SK-N-SH treated with all-trans-retinoic acid at 6 μM for 48 hours (cell line): ENCODE results near the gene G3BP1.

Experiments used
- ATAC-seq: fragments of 200-7000 bp; cut with Tn5 transposase; 3 replicates; pipeline ENCODE4 v1.9.1; 2020; ENCODE audit warnings: mild to moderate bottlenecking, moderate library complexity
- ARNTL ChIP-seq: fragments of 450-650 bp; formaldehyde crosslinking; IDR thresholded peaks from 2 replicates; pipeline ENCODE4 v1.5.0; 2020; ENCODE audit warnings: low read depth, mild to moderate bottlenecking, moderate library complexity, borderline replicate concordance
- BACH2 ChIP-seq: fragments of 250-450 bp; sonication (Bioruptor Pico); IDR thresholded peaks from 2 replicates; pipeline ENCODE4 v1.9.0; 2021; ENCODE audit warnings: mild to moderate bottlenecking, borderline replicate concordance
- CSDC2 ChIP-seq: fragments of 250-450 bp; sonication (Bioruptor Pico); IDR thresholded peaks from 2 replicates; pipeline ENCODE4 v1.5.0; 2020; ENCODE audit warnings: mild to moderate bottlenecking, moderate library complexity
- GLIS3 ChIP-seq: fragments of 250-450 bp; sonication (Bioruptor Pico); IDR thresholded peaks from 2 replicates; pipeline ENCODE4 v1.5.0; 2020; ENCODE audit warnings: mild to moderate bottlenecking, moderate library complexity
- ISL1 ChIP-seq: fragments of 250-450 bp; sonication (Bioruptor Pico); IDR thresholded peaks from 2 replicates; pipeline ENCODE4 v2.1.2; 2022; ENCODE audit warnings: mild to moderate bottlenecking, moderate library complexity
- OSR1 ChIP-seq: fragments of 250-450 bp; sonication (Bioruptor Pico); IDR thresholded peaks from 2 replicates; pipeline ENCODE4 v1.8.0; 2022; ENCODE audit warnings: moderate library complexity, mild to moderate bottlenecking, inconsistent platforms
- PPARA ChIP-seq: fragments of 250-450 bp; sonication (Bioruptor Pico); IDR thresholded peaks from 2 replicates; pipeline ENCODE4 v1.5.0; 2020; ENCODE audit warnings: mild to moderate bottlenecking, borderline replicate concordance
- RARB ChIP-seq: fragments of 250-450 bp; sonication (Bioruptor Pico); IDR thresholded peaks from 2 replicates; pipeline ENCODE4 v1.8.0; 2021; ENCODE audit warnings: mild to moderate bottlenecking, moderate library complexity
- SNAI2 ChIP-seq: fragments of 250-450 bp; sonication (Bioruptor Pico); IDR thresholded peaks from 2 replicates; pipeline ENCODE4 v1.5.0; 2020; ENCODE audit warnings: mild to moderate bottlenecking, moderate library complexity
- TCF4 ChIP-seq: fragments of 250-450 bp; sonication (Bioruptor Pico); IDR thresholded peaks from 2 replicates; pipeline ENCODE4 v1.8.0; 2021; ENCODE audit warnings: mild to moderate bottlenecking, moderate library complexity, borderline replicate concordance
- TOX ChIP-seq: fragments of 250-450 bp; sonication (Bioruptor Pico); IDR thresholded peaks from 2 replicates; pipeline ENCODE4 v1.8.0; 2021; ENCODE audit warnings: mild to moderate bottlenecking, moderate library complexity, borderline replicate concordance
- ZC3H10 ChIP-seq: fragments of 250-450 bp; sonication (Bioruptor Pico); IDR thresholded peaks from 2 replicates; pipeline ENCODE4 v1.5.1; 2021; ENCODE audit warnings: mild to moderate bottlenecking, moderate library complexity
- ZFP3 ChIP-seq: fragments of 250-450 bp; sonication (Bioruptor Pico); IDR thresholded peaks from 2 replicates; pipeline ENCODE4 v1.5.0; 2020; ENCODE audit warnings: mild to moderate bottlenecking, moderate library complexity
- ZFP30 ChIP-seq: fragments of 450-650 bp; formaldehyde crosslinking; IDR thresholded peaks from 2 replicates; pipeline ENCODE4 v1.5.0; 2022; ENCODE audit warnings: mild to moderate bottlenecking, moderate library complexity
- ZNF565 ChIP-seq: fragments of 450-650 bp; formaldehyde crosslinking; conservative IDR thresholded peaks from 2 replicates; pipeline ENCODE4 v1.5.0; 2020; ENCODE audit warnings: low read depth, mild to moderate bottlenecking, moderate library complexity
- ZNF70 ChIP-seq: fragments of 450-650 bp; formaldehyde crosslinking; IDR thresholded peaks from 2 replicates; pipeline ENCODE4 v1.5.0; 2020; ENCODE audit warnings: mild to moderate bottlenecking, moderate library complexity
- ZNF8 ChIP-seq: fragments of 450-650 bp; formaldehyde crosslinking; IDR thresholded peaks from 2 replicates; pipeline ENCODE4 v1.5.0; 2020; ENCODE audit warnings: mild to moderate bottlenecking, moderate library complexity
- TF ChIP-seq, protein P1 (sequence below): fragments of 250-450 bp; sonication (Bioruptor Pico); IDR thresholded peaks from 2 replicates; pipeline ENCODE4 v1.8.0; 2021; ENCODE audit warnings: low read depth, mild to moderate bottlenecking, moderate library complexity, borderline replicate concordance
- TF ChIP-seq, protein P2 (sequence below): fragments of 250-450 bp; sonication (Bioruptor Pico); IDR thresholded peaks from 2 replicates; pipeline ENCODE4 v1.5.0; 2020; ENCODE audit warnings: mild to moderate bottlenecking, moderate library complexity
- TF ChIP-seq, protein P3 (sequence below): fragments of 250-450 bp; sonication (Bioruptor Pico); IDR thresholded peaks from 2 replicates; pipeline ENCODE4 v1.5.1; 2021; ENCODE audit warnings: mild to moderate bottlenecking, moderate library complexity
- TF ChIP-seq, protein P4 (sequence below): fragments of 250-450 bp; sonication (Bioruptor Pico); IDR thresholded peaks from 2 replicates; pipeline ENCODE4 v1.8.0; 2020; ENCODE audit warnings: mild to moderate bottlenecking, moderate library complexity, borderline replicate concordance
- TF ChIP-seq, protein P5 (sequence below): fragments of 250-450 bp; sonication (Bioruptor Pico); IDR thresholded peaks from 2 replicates; pipeline ENCODE4 v1.5.1; 2020; ENCODE audit warnings: low read depth, mild to moderate bottlenecking, moderate library complexity

Gene G3BP1

DNA sequence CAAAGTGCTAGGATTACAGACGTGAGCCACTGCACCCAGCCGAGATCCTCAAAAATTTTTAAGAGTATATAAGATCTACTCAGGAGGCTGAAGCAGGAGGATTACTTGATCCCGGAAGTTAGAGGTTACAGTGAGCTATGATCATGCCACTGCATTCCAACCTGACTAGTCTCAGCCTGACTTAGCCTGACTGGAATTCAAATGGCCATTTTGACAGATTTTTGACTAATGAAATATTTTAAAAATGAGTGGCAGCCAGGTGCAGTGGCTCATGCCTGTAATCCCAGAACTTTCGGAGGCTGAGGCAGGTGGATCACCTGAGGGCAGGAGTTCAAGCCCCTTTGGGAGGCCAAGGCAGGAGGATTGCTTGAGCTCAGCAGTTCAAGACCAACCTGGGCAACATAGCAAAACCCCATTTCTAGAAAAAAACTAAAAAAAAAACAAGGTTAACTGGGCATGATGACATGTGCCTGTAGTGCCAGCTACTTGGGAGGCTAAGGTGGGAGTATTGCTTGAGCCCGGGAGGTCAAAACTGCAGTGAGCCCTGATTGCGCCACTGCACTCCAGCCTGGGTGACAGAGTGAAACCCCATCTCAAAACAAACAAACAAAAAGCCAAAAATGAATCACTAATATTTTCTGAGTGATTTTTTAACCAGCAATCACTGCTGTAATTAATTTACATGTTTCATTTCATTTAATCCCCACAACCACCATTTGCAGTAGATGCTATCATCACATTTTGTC is 29.9 kb upstream of the G3BP1 start:
- TF ChIP-seq ZFP3 (CRISPR knock-in tag) (no peak), ZNF70 (no peak), BACH2 (CRISPR knock-in tag) (no peak), ARNTL (no peak), GLIS3 (CRISPR knock-in tag) (no peak), ZNF8 (CRISPR knock-in tag) (no peak), TCF4 (CRISPR knock-in tag) (no peak), SNAI2 (no peak), CSDC2 (no peak), ZFP30 (CRISPR knock-in tag) (no peak), ISL1 (no peak), RARB (no peak), ZC3H10 (CRISPR knock-in tag) (no peak), ZNF565 (CRISPR knock-in tag) (no peak)
- TF ChIP-seq, protein P1, sequence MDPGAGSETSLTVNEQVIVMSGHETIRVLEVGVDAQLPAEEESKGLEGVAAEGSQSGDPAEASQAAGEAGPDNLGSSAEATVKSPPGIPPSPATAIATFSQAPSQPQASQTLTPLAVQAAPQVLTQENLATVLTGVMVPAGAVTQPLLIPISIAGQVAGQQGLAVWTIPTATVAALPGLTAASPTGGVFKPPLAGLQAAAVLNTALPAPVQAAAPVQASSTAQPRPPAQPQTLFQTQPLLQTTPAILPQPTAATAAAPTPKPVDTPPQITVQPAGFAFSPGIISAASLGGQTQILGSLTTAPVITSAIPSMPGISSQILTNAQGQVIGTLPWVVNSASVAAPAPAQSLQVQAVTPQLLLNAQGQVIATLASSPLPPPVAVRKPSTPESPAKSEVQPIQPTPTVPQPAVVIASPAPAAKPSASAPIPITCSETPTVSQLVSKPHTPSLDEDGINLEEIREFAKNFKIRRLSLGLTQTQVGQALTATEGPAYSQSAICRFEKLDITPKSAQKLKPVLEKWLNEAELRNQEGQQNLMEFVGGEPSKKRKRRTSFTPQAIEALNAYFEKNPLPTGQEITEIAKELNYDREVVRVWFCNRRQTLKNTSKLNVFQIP (CRISPR knock-in tag), result no peak
- TF ChIP-seq, protein P2, sequence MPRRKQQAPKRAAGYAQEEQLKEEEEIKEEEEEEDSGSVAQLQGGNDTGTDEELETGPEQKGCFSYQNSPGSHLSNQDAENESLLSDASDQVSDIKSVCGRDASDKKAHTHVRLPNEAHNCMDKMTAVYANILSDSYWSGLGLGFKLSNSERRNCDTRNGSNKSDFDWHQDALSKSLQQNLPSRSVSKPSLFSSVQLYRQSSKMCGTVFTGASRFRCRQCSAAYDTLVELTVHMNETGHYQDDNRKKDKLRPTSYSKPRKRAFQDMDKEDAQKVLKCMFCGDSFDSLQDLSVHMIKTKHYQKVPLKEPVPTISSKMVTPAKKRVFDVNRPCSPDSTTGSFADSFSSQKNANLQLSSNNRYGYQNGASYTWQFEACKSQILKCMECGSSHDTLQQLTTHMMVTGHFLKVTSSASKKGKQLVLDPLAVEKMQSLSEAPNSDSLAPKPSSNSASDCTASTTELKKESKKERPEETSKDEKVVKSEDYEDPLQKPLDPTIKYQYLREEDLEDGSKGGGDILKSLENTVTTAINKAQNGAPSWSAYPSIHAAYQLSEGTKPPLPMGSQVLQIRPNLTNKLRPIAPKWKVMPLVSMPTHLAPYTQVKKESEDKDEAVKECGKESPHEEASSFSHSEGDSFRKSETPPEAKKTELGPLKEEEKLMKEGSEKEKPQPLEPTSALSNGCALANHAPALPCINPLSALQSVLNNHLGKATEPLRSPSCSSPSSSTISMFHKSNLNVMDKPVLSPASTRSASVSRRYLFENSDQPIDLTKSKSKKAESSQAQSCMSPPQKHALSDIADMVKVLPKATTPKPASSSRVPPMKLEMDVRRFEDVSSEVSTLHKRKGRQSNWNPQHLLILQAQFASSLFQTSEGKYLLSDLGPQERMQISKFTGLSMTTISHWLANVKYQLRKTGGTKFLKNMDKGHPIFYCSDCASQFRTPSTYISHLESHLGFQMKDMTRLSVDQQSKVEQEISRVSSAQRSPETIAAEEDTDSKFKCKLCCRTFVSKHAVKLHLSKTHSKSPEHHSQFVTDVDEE (CRISPR knock-in tag), result no peak
- TF ChIP-seq, protein P3, sequence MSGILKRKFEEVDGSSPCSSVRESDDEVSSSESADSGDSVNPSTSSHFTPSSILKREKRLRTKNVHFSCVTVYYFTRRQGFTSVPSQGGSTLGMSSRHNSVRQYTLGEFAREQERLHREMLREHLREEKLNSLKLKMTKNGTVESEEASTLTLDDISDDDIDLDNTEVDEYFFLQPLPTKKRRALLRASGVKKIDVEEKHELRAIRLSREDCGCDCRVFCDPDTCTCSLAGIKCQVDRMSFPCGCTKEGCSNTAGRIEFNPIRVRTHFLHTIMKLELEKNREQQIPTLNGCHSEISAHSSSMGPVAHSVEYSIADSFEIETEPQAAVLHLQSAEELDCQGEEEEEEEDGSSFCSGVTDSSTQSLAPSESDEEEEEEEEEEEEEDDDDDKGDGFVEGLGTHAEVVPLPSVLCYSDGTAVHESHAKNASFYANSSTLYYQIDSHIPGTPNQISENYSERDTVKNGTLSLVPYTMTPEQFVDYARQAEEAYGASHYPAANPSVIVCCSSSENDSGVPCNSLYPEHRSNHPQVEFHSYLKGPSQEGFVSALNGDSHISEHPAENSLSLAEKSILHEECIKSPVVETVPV (CRISPR knock-in tag), result no peak
- TF ChIP-seq, protein P4, sequence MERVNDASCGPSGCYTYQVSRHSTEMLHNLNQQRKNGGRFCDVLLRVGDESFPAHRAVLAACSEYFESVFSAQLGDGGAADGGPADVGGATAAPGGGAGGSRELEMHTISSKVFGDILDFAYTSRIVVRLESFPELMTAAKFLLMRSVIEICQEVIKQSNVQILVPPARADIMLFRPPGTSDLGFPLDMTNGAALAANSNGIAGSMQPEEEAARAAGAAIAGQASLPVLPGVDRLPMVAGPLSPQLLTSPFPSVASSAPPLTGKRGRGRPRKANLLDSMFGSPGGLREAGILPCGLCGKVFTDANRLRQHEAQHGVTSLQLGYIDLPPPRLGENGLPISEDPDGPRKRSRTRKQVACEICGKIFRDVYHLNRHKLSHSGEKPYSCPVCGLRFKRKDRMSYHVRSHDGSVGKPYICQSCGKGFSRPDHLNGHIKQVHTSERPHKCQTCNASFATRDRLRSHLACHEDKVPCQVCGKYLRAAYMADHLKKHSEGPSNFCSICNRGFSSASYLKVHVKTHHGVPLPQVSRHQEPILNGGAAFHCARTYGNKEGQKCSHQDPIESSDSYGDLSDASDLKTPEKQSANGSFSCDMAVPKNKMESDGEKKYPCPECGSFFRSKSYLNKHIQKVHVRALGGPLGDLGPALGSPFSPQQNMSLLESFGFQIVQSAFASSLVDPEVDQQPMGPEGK, result no peak
- TF ChIP-seq, all 23 proteins: peak for 0

DNA sequence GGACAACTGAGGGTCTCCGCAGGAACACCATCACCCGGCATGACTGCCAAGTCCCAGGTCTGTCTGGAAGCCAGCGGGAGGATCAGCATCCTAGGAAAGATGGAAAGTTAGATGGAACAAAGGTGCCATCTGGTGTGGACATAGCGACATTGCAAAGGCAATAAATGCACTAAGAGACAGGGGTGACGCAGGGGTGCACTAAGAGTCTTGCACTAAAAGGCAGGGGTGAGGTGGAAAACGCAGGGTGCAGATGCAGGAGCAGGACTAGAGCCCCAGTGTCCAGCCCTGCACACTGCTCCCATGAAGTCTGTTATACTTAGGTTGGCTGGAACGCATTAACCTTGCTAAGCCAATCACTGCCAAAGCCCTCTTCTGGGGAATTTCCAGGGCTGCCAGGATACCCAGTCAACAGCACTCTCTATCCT is 28.9 kb upstream of the G3BP1 start:
- TF ChIP-seq, protein P5, sequence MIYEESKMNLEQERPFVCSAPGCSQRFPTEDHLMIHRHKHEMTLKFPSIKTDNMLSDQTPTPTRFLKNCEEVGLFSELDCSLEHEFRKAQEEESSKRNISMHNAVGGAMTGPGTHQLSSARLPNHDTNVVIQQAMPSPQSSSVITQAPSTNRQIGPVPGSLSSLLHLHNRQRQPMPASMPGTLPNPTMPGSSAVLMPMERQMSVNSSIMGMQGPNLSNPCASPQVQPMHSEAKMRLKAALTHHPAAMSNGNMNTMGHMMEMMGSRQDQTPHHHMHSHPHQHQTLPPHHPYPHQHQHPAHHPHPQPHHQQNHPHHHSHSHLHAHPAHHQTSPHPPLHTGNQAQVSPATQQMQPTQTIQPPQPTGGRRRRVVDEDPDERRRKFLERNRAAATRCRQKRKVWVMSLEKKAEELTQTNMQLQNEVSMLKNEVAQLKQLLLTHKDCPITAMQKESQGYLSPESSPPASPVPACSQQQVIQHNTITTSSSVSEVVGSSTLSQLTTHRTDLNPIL, result no peak
- ATAC-seq, result no peak; the same call in 2 of the 3 replicates

More for the DNA sequence above, 29.9 kb upstream of the G3BP1 start:
- ATAC-seq, result no peak

DNA sequence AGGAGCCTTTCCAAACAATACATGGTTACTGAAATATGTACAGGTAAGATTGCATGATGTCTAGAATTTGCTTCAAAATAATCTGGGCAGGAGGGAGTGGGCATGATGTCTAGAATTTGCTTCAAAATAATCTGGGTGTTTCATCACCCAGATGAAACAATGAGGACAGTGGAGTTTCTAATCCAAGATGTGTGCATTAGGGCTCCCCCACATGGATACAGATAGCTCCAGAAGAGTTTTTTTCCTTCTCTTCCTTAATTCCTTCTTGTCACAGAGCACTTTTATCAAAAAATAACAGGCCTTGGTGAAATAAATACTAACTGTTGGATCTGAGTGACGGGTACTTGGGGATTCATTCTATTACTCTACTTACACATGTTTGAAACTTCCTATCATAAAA is 28.2 kb upstream of the G3BP1 start:
- no peak for ATAC-seq
- TF ChIP-seq ZNF8 (CRISPR knock-in tag) (no peak), ZFP3 (CRISPR knock-in tag) (no peak), ZFP30 (CRISPR knock-in tag) (no peak), ZC3H10 (CRISPR knock-in tag) (no peak), PPARA (CRISPR knock-in tag) (no peak), GLIS3 (CRISPR knock-in tag) (no peak), OSR1 (CRISPR knock-in tag) (no peak), ZNF70 (no peak), TCF4 (CRISPR knock-in tag) (no peak), BACH2 (CRISPR knock-in tag) (no peak), SNAI2 (no peak), TOX (no peak), CSDC2 (no peak)
- TF ChIP-seq, protein P4, result no peak
- TF ChIP-seq, protein P3 (CRISPR knock-in tag), result no peak
